ENCODE results near the gene PLD4.
"Not testable (repeated sequence)": the region's sequence is repeated elsewhere in the genome, so short reads cannot be mapped to it uniquely, and the experiment has no call there.

Gene PLD4

DNA sequence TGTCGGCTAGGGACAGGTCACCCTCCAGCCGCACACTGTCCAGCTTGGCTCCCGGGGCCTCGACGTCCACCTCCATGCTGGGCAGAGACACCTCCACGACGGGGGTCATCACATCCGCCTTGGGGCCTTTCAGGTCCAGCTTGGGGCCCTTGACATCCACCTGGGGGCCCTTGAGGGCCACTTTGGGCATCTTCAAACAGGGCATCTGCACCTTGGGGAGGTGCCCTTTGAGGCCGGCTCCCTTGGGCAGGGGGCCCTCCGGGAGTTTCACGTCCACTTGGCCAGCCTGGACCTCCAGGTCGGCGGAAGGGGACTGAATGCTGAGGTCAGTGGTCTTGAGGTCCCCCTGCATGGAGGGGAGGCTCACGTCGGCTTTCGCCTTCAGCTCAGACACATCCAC is 17.9 kb downstream of the PLD4 start:
- no peak for DNase-seq

DNA sequence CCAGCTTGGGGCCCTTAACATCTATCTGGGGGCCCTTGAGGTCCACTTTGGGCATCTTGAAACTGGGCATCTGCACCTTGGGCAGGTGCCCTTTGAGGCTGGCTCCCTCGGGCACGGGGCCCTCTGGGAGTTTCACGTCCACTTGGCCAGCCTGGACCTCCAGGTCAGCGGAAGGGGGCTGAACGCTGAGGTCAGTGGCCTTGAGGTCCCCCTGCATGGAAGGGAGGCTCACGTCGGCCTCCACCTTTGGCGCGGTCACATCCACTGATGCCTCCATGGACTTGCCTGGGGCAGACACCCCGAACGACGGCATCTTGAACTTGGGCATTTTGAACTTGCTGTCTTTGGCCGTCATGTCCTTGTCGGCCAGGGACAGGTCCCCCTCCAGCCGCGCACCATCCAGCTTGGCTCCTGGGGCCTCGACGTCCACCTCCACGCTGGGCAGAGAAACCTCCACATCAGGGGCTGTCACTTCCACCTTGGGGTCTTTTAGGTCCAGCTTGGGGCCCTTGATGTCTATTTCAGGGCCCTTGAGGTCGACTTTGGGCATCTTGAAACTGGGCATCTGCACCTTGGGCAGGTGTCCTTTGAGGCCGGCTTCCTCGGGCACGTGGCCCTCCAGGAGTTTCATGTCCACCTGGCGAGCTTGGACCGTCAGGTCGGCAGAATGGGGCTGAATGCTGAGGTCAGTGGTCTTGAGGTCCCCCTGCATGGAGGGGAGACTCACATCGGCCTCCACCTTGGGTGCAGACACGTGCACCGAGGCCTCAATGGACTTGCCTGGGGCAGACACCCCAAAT is 18.7 kb downstream of the PLD4 start:
- not testable (repeated sequence) for DNase-seq

DNA sequence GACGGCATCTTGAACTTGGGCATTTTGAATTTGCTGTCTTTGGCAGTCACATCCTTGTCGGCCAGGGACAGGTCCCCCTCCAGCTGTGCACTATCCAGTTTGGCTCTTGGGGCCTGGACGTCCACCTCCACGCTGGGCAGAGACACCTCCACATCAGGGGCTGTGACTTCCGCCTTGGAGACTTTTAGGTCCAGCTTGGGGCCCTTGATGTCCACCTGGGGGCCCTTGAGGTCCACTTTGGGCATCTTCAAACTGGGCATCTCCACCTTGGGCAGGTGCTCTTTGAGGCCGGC is 19.3 kb downstream of the PLD4 start:
- not testable (repeated sequence) for DNase-seq

GRCh38 chr14:104944436-104945205 is 19.9 kb downstream of the PLD4 start:
- not testable (repeated sequence) for DNase-seq

GRCh38 chr14:104945266-104945665 is 20.6 kb downstream of the PLD4 start:
- DNase-seq = not testable (repeated sequence)

GRCh38 chr14:104945986-104946965 is 21.6 kb downstream of the PLD4 start:
- DNase-seq = not testable (repeated sequence)

DNA sequence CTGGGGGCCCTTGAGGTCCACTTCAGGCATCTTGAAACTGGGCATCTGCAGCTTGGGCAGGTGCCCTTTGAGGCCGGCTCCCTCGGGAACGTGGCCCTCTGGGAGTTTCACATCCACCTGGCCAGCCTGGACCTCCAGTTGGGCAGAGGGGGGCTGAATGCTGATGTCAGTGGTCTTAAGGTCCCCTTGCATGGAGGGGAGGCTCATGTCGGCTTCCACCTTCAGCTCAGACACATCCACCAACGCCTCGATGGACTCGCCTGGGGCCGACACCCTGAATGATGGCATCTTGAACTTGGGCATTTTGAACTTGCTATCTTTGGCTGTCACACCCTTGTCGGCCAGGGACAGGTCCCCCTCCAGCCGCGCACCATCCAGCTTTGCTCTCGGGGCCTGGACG is 22.5 kb downstream of the PLD4 start:
- not testable (repeated sequence) for DNase-seq

- DNase-seq = not testable (repeated sequence)
Measured at GRCh38 chr14:104947881-104948735, 23.4 kb downstream of the PLD4 start.

- no peak for DNase-seq
Measured at GRCh38 chr14:104948736-104949031, 24.0 kb downstream of the PLD4 start.

DNA sequence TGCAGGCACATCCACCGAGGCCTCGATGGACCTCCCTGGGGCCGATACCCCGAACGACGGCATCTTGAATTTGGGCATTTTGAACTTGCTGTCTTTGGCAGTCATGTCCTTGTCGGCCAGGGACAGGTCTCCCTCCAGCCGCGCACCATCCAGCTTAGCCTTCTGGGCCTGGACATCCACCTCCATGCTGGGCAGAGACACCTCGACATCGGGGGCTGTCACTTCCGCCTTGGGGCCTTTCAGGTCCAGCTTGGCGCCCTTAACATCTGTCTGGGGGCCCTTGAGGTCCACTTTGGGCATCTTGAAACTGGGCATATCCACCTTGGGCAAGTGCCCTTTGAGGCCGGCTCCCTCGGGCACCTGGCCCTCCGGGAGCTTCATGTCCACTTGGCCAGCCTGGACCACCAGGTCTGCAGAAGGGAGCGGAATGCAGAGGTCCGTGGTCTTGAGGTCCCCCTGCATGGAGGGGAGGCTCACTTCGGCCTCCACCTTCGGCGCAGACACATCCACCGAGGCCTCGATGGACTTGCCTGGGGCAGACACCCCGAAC is 24.8 kb downstream of the PLD4 start:
- not testable (repeated sequence) for DNase-seq

DNA sequence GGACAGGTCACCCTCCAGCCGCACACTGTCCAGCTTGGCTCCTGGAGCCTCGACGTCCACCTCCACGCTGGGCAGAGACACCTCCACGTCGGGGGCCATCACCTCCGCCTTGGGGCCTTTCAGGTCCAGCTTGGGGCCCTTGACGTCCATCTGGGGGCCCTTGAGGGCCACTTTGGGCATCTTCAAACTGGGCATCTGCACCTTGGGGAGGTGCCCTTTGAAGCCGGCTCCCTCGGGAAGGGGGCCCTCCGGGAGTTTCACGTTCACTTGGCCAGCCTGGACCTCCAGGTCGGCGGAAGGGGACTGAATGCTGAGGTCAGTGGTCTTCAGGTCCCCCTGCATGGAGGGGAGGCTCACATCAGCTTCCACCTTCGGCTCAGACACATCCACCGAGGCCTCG is 25.3 kb downstream of the PLD4 start:
- DNase-seq = no peak

GRCh38 chr14:104950701-104951100 is 26.0 kb downstream of the PLD4 start:
- not testable (repeated sequence) for DNase-seq

- not testable (repeated sequence) for DNase-seq
Measured at GRCh38 chr14:104951863-104952657, 27.4 kb downstream of the PLD4 start.

DNA sequence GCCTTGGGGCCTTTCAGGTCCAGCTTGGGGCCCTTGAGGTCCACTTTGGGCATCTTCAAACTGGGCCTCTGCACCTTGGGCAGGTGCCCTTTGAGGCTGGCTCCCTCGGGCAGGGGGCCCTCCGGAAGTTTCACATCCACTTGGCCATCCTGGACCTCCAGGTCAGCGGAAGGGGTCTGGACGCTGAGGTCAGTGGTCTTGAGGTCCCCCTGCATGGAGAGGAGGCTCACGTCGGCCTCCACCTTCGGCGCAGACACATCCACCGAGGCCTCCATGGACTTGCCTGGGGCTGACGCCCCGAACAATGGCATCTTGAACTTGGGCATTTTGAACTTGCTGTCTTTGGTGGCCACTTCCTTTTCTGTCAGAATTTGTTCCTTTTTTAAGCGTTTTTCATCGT is 28.4 kb downstream of the PLD4 start:
- DNase-seq = no peak

- no peak for DNase-seq
Measured at GRCh38 chr14:104953896-104954656, 29.4 kb downstream of the PLD4 start.

- no peak for DNase-seq
Measured at GRCh38 chr14:104954746-104955395, 30.2 kb downstream of the PLD4 start.

DNA sequence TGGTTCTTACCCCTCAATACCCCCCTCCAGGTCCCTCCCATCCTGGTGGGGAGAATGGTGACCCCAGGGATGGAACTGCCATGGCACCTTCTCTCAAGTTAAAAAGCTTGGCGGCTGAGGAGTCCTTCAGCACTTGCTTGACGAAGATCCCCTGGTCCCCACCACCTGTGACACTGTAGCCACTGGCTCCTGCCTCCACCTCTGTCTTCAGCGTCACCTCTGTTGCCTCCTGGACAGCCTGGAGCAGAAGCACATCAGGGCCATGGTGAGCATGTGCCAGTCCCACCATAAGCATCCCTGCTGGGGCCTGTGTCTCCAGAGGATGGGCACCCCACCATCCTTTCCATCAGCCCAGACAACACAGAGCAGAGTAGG is 30.7 kb downstream of the PLD4 start:
- DNase-seq = no peak

GRCh38 chr14:104956290-104956890 is 31.7 kb downstream of the PLD4 start:
- no peak for DNase-seq

Measured in NCI-H146 (cell line).